HepG2 (cell line): ENCODE measurements around the gene THSD4. TPM values are rescaled to one million over a fixed set of nuclear protein-coding genes. Genes with fewer than 3 reads are reported as not detected.

Experiments used
- CBX5 ChIP-seq: sonication (generic); formaldehyde crosslinking; IDR thresholded peaks from 2 replicates; pipeline ENCODE4 v1.4.0; 2020; ENCODE audit warnings: missing genetic modification reagents, borderline replicate concordance
- FOXC1 ChIP-seq: sonication (generic); formaldehyde crosslinking; IDR thresholded peaks from 2 replicates; pipeline ENCODE4 v1.8.0; 2022; ENCODE audit warnings: mild to moderate bottlenecking, missing genetic modification reagents, borderline replicate concordance
- GLI4 ChIP-seq: sonication (generic); formaldehyde crosslinking; IDR thresholded peaks from 2 replicates; pipeline ENCODE4 v1.5.1; 2020; ENCODE audit warnings: missing genetic modification reagents, mild to moderate bottlenecking, moderate library complexity, borderline replicate concordance
- KDM6A ChIP-seq: IDR thresholded peaks from 2 replicates; pipeline ENCODE4 v1.6.1; 2016; ENCODE audit warnings: low read depth
- NR2C2 ChIP-seq: sonication (generic); formaldehyde crosslinking; IDR thresholded peaks from 2 replicates; pipeline ENCODE4 v1.4.0; 2020; ENCODE audit warnings: missing genetic modification reagents, mild to moderate bottlenecking, moderate library complexity, borderline replicate concordance
- POLR2AphosphoS2 ChIP-seq: IDR thresholded peaks from 2 replicates; pipeline ENCODE4 v1.6.1; 2011; ENCODE audit warnings: low read depth, low read length, improper control_type of control experiment
- RFXAP ChIP-seq: sonication (generic); formaldehyde crosslinking; IDR thresholded peaks from 2 replicates; pipeline ENCODE4 v1.4.0; 2020; ENCODE audit warnings: missing genetic modification reagents, borderline replicate concordance
- RXRB ChIP-seq: IDR thresholded peaks from 2 replicates; pipeline ENCODE4 v1.6.1; 2016; ENCODE audit warnings: borderline replicate concordance, missing genetic modification reagents, missing compliant biosample characterization
- SOX5 ChIP-seq: IDR thresholded peaks from 2 replicates; pipeline ENCODE4 v1.6.1; 2016; ENCODE audit warnings: borderline replicate concordance
- TBX2 ChIP-seq: sonication (generic); formaldehyde crosslinking; IDR thresholded peaks from 2 replicates; pipeline ENCODE4 v1.5.0; 2020; ENCODE audit warnings: missing genetic modification reagents, mild to moderate bottlenecking, borderline replicate concordance
- ZBTB20 ChIP-seq: sonication (generic); formaldehyde crosslinking; IDR thresholded peaks from 2 replicates; pipeline ENCODE4 v1.8.1; 2023; ENCODE audit warnings: missing genetic modification reagents, low read depth, mild to moderate bottlenecking, borderline replicate concordance
- ZEB1 ChIP-seq: IDR thresholded peaks from 2 replicates; pipeline ENCODE4 v1.6.1; 2012; ENCODE audit warnings: mild to moderate bottlenecking, low read depth, inconsistent platforms; ENCODE audit not compliant: insufficient replicate concordance
- ZFP36L2 ChIP-seq: sonication (generic); formaldehyde crosslinking; IDR thresholded peaks from 2 replicates; pipeline ENCODE4 v1.4.0; 2020; ENCODE audit warnings: missing genetic modification reagents
- ZNF430 ChIP-seq: sonication (generic); formaldehyde crosslinking; IDR thresholded peaks from 2 replicates; pipeline ENCODE4 v1.9.0; 2021; ENCODE audit warnings: mild to moderate bottlenecking, missing genetic modification reagents
- ZNF768 ChIP-seq: sonication (generic); formaldehyde crosslinking; IDR thresholded peaks from 2 replicates; pipeline ENCODE4 v1.4.0; 2020; ENCODE audit warnings: missing genetic modification reagents
- ZNF772 ChIP-seq: sonication (generic); formaldehyde crosslinking; IDR thresholded peaks from 2 replicates; pipeline ENCODE4 v1.5.0; 2020; ENCODE audit warnings: mild to moderate bottlenecking, missing genetic modification reagents
- polyA plus RNA-seq, 8 experiments: library from polyadenylated mRNA; depleted of rRNA in 3 of 8; stranded (reverse) in 7 of 8; unstranded in 1 of 8; fragments of >200 nt; fragmentation: Illumina TruSeq in 4 of 8; extraction: Trizol in 4 of 8; gene quantifications; 2 replicates each; pipeline versions ENCODE4 v1.2.1 to v1.2.3, GENCODE V29; 2011 to 2016; ENCODE audit warnings: low read depth in 4 of 8, missing spikeins in 1 of 8, mixed read lengths in 1 of 8; ENCODE audit not compliant: insufficient read depth in 1 of 8
- total RNA-seq, 5 experiments: library from RNA; depleted of rRNA; stranded (reverse); fragments of >200 nt; fragmentation: Illumina TruSeq; extraction: Trizol; gene quantifications; 2 replicates each; pipeline ENCODE4 v1.2.3, GENCODE V29; 2016; ENCODE audit warnings: low read depth in 1 of 5
- TF ChIP-seq, protein P1 (sequence below): sonication (generic); formaldehyde crosslinking; IDR thresholded peaks from 2 replicates; pipeline ENCODE4 v1.4.0; 2020; ENCODE audit warnings: missing genetic modification reagents, borderline replicate concordance
- TF ChIP-seq, protein P2 (sequence below): sonication (generic); formaldehyde crosslinking; IDR thresholded peaks from 2 replicates; pipeline ENCODE4 v1.8.1; 2022; ENCODE audit warnings: mild to moderate bottlenecking, missing genetic modification reagents
- TF ChIP-seq, protein P3 (sequence below): sonication (generic); formaldehyde crosslinking; conservative IDR thresholded peaks from 2 replicates; pipeline ENCODE4 v1.4.0; 2020; ENCODE audit warnings: missing genetic modification reagents
- TF ChIP-seq, protein P4 (sequence below): sonication (generic); formaldehyde crosslinking; IDR thresholded peaks from 2 replicates; pipeline ENCODE4 v1.4.0; 2020; ENCODE audit warnings: mild to moderate bottlenecking, missing genetic modification reagents

THSD4 gene
- total and polyA plus RNA-seq, 2 of the 13 experiments (the other 11 are each of a cell fraction or from before 2014, with no cell fraction given): 0.07 to 0.21 TPM

DNA sequence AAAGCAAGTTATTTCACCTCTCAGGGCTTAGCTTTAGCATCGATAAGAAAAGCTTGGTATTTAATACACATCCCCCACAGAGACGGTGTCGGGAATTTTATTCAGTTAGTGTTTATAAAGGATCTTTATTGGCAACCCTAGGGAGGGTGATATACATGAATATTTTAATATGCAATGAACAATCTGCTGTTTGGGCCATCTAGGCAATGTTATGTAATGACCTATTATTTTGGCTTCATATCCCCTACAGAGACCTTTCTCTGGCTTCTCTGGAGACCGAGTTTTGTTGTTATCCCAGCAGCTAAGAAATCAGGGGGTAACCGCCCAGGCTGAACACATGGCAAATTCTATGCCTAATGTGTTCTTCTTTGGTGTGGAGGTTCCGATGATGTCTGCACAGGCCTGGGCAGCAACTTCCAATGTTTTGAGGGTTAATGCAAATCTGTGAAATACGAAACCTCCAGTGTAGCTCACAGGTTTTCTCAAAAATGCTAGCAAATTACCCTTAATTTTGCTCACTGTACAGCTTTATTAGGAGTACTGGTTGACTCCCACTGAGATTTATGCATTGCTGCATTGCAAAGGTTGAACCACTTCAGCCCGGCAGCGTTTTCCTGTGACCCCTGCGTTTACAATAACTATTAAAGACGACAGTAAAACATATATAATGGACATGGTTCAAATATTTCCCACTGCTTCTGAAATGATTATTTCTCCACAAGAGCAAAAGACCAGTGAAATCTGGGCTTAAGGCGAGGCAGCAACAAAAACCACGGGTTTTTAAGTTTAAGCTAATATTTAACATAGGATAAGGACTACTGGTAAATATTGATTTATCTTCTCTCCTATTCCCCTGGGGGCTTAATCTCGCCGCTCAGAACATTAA lies 396.8 kb downstream of the THSD4 start (continued):
- TF ChIP-seq, protein P1, sequence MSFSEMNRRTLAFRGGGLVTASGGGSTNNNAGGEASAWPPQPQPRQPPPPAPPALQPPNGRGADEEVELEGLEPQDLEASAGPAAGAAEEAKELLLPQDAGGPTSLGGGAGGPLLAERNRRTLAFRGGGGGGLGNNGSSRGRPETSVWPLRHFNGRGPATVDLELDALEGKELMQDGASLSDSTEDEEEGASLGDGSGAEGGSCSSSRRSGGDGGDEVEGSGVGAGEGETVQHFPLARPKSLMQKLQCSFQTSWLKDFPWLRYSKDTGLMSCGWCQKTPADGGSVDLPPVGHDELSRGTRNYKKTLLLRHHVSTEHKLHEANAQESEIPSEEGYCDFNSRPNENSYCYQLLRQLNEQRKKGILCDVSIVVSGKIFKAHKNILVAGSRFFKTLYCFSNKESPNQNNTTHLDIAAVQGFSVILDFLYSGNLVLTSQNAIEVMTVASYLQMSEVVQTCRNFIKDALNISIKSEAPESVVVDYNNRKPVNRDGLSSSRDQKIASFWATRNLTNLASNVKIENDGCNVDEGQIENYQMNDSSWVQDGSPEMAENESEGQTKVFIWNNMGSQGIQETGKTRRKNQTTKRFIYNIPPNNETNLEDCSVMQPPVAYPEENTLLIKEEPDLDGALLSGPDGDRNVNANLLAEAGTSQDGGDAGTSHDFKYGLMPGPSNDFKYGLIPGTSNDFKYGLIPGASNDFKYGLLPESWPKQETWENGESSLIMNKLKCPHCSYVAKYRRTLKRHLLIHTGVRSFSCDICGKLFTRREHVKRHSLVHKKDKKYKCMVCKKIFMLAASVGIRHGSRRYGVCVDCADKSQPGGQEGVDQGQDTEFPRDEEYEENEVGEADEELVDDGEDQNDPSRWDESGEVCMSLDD (CRISPR knock-in tag): no peak
- TF ChIP-seq, protein P2, sequence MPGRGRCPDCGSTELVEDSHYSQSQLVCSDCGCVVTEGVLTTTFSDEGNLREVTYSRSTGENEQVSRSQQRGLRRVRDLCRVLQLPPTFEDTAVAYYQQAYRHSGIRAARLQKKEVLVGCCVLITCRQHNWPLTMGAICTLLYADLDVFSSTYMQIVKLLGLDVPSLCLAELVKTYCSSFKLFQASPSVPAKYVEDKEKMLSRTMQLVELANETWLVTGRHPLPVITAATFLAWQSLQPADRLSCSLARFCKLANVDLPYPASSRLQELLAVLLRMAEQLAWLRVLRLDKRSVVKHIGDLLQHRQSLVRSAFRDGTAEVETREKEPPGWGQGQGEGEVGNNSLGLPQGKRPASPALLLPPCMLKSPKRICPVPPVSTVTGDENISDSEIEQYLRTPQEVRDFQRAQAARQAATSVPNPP: no peak
- TF ChIP-seq ZNF768: no peak
- TF ChIP-seq RXRB (CRISPR knock-in tag): peak; percentile 56; the same call in 1 of the 2 replicates
- TF ChIP-seq, protein P3, sequence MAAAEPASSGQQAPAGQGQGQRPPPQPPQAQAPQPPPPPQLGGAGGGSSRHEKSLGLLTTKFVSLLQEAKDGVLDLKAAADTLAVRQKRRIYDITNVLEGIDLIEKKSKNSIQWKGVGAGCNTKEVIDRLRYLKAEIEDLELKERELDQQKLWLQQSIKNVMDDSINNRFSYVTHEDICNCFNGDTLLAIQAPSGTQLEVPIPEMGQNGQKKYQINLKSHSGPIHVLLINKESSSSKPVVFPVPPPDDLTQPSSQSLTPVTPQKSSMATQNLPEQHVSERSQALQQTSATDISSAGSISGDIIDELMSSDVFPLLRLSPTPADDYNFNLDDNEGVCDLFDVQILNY (CRISPR knock-in tag): no peak
- no peak for TF ChIP-seq FOXC1
- no peak for TF ChIP-seq CBX5
- TF ChIP-seq TBX2 (CRISPR knock-in tag): no peak
- TF ChIP-seq NR2C2: no peak
- no peak for TF ChIP-seq POLR2AphosphoS2
- peak; percentile 50; the same call in 1 of the 2 replicates for TF ChIP-seq ZBTB20 (CRISPR knock-in tag)
- no peak for TF ChIP-seq ZFP36L2
- no peak for TF ChIP-seq RFXAP (CRISPR knock-in tag)
- peak; percentile 43; the same call in 1 of the 2 replicates for TF ChIP-seq SOX5 (CRISPR knock-in tag)
- no peak for TF ChIP-seq ZNF430
- TF ChIP-seq, protein P4, sequence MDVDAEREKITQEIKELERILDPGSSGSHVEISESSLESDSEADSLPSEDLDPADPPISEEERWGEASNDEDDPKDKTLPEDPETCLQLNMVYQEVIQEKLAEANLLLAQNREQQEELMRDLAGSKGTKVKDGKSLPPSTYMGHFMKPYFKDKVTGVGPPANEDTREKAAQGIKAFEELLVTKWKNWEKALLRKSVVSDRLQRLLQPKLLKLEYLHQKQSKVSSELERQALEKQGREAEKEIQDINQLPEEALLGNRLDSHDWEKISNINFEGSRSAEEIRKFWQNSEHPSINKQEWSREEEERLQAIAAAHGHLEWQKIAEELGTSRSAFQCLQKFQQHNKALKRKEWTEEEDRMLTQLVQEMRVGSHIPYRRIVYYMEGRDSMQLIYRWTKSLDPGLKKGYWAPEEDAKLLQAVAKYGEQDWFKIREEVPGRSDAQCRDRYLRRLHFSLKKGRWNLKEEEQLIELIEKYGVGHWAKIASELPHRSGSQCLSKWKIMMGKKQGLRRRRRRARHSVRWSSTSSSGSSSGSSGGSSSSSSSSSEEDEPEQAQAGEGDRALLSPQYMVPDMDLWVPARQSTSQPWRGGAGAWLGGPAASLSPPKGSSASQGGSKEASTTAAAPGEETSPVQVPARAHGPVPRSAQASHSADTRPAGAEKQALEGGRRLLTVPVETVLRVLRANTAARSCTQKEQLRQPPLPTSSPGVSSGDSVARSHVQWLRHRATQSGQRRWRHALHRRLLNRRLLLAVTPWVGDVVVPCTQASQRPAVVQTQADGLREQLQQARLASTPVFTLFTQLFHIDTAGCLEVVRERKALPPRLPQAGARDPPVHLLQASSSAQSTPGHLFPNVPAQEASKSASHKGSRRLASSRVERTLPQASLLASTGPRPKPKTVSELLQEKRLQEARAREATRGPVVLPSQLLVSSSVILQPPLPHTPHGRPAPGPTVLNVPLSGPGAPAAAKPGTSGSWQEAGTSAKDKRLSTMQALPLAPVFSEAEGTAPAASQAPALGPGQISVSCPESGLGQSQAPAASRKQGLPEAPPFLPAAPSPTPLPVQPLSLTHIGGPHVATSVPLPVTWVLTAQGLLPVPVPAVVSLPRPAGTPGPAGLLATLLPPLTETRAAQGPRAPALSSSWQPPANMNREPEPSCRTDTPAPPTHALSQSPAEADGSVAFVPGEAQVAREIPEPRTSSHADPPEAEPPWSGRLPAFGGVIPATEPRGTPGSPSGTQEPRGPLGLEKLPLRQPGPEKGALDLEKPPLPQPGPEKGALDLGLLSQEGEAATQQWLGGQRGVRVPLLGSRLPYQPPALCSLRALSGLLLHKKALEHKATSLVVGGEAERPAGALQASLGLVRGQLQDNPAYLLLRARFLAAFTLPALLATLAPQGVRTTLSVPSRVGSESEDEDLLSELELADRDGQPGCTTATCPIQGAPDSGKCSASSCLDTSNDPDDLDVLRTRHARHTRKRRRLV (CRISPR knock-in tag): no peak
- TF ChIP-seq ZNF772 (CRISPR knock-in tag): no peak
- no peak for TF ChIP-seq GLI4 (CRISPR knock-in tag)
- TF ChIP-seq ZEB1: no peak
- TF ChIP-seq KDM6A (CRISPR knock-in tag): no peak
